OCI-LY1 (cell line): ENCODE results near the gene AK5.

Source experiments
- H2AFZ ChIP-seq: fragments of 200-600 bp; sonication (generic), shearing (Covaris generic); 2 replicates; pipeline ENCODE4 v1.6.0; 2014; ENCODE audit warnings: antibody characterized with exemption, mild to moderate bottlenecking, low read length
- H3F3A ChIP-seq: fragments of 200-600 bp; sonication (generic), shearing (Covaris generic); 2 replicates; pipeline ENCODE4 v1.6.0; 2014; ENCODE audit warnings: mild to moderate bottlenecking, antibody characterized with exemption, low read length, moderate library complexity; ENCODE audit not compliant: insufficient read depth
- H3K27ac ChIP-seq: fragments of 200-600 bp; sonication (generic); 2 replicates; pipeline ENCODE4 v1.5.1; 2014; ENCODE audit warnings: low read length, mixed run types, mild to moderate bottlenecking, low read depth; ENCODE audit not compliant: poor library complexity, severe bottlenecking
- H3K27me3 ChIP-seq: fragments of 200-600 bp; sonication (generic); 2 replicates; pipeline ENCODE4 v1.6.0; 2014; ENCODE audit warnings: antibody characterized with exemption, mild to moderate bottlenecking, low read length, moderate library complexity; ENCODE audit not compliant: insufficient read depth
- H3K36me3 ChIP-seq: fragments of 200-600 bp; sonication (generic); 2 replicates; pipeline ENCODE4 v1.6.1; 2014; ENCODE audit warnings: mild to moderate bottlenecking, antibody characterized with exemption, low read length, moderate library complexity, mixed read lengths; ENCODE audit not compliant: insufficient read depth
- H3K4me1 ChIP-seq: fragments of 200-600 bp; sonication (generic); 2 replicates; pipeline ENCODE4 v1.5.1; 2014; ENCODE audit warnings: mild to moderate bottlenecking, low read length, moderate library complexity; ENCODE audit not compliant: insufficient read depth, severe bottlenecking
- H3K4me2 ChIP-seq: fragments of 200-600 bp; sonication (generic), shearing (Covaris generic); 2 replicates; pipeline ENCODE4 v1.6.1; 2014; ENCODE audit warnings: low read length
- H3K4me3 ChIP-seq: fragments of 200-600 bp; sonication (generic); 2 replicates; pipeline ENCODE4 v1.5.1; 2014; ENCODE audit warnings: low read length, low read depth, mild to moderate bottlenecking, mixed read lengths; ENCODE audit not compliant: poor library complexity, severe bottlenecking
- H3K79me2 ChIP-seq: fragments of 200-600 bp; shearing (Covaris generic); 2 replicates; pipeline ENCODE4 v1.6.1; 2016; ENCODE audit warnings: mixed run types, low read length, mixed read lengths; ENCODE audit not compliant: insufficient read depth
- H3K9ac ChIP-seq: fragments of 200-600 bp; sonication (generic), shearing (Covaris generic); 2 replicates; pipeline ENCODE4 v1.6.1; 2014; ENCODE audit warnings: mild to moderate bottlenecking, low read length, mixed read lengths
- H3K9me2 ChIP-seq: fragments of 200-600 bp; sonication (generic), shearing (Covaris generic); 2 replicates; pipeline ENCODE4 v1.6.1; 2014; ENCODE audit warnings: low read depth, mild to moderate bottlenecking, low read length, mixed read lengths
- H3K9me3 ChIP-seq: fragments of 200-600 bp; shearing (Covaris generic); 2 replicates; pipeline ENCODE4 v1.6.1; 2014; ENCODE audit warnings: low read length, mixed read lengths
- H4K20me1 ChIP-seq: fragments of 200-600 bp; sonication (generic), shearing (Covaris generic); 2 replicates; pipeline ENCODE4 v1.6.0; 2016; ENCODE audit warnings: mild to moderate bottlenecking, low read length; ENCODE audit not compliant: insufficient read depth
- CTCF ChIP-seq: fragments of 200-600 bp; sonication (generic), shearing (Covaris generic); IDR thresholded peaks from 2 replicates; pipeline ENCODE4 v1.5.1; 2017; ENCODE audit warnings: mild to moderate bottlenecking, antibody characterized with exemption, low read length, moderate library complexity, mixed read lengths
- EZH2 ChIP-seq: fragments of 200-600 bp; sonication (generic), shearing (Covaris generic); IDR thresholded peaks from 2 replicates; pipeline ENCODE4 v1.8.0; 2017; ENCODE audit warnings: borderline replicate concordance, mixed run types, mild to moderate bottlenecking, antibody characterized with exemption, low read length, moderate library complexity, mixed read lengths

AK5 gene

GRCh38 chr1:77468949-77469710 lies 187.3 kb downstream of the AK5 start:
- Histone ChIP-seq H3K27me3 (no peaks in the 10 kb centered on the region; the same call in 1 of the 2 replicates), H2AFZ (no peak overlapping the region), H3K9ac (no peak overlapping the region), H3K4me3 (no peak overlapping the region), H3K4me1 (no peaks in the 10 kb centered on the region), H3K4me2 (no peak overlapping the region), H4K20me1 (no peaks in the 10 kb centered on the region), H3K27ac (no peak overlapping the region), H3F3A (no peaks in the 10 kb centered on the region), H3K36me3 (no peaks in the 10 kb centered on the region), H3K9me3 (no peaks in the 10 kb centered on the region), H3K79me2 (no peaks in the 10 kb centered on the region), H3K9me2 (no peaks in the 10 kb centered on the region)
- TF ChIP-seq EZH2 (no peak), CTCF (no peak)

- Histone ChIP-seq H3F3A (no peaks in the 10 kb centered on the region), H3K79me2 (no peaks in the 10 kb centered on the region), H3K9me2 (no peaks in the 10 kb centered on the region), H3K36me3 (no peaks in the 10 kb centered on the region), H4K20me1 (no peaks in the 10 kb centered on the region), H3K9ac (no peak overlapping the region), H3K4me1 (no peaks in the 10 kb centered on the region), H3K27me3 (no peaks in the 10 kb centered on the region), H3K4me2 (no peak overlapping the region), H3K27ac (no peak overlapping the region), H3K4me3 (no peak overlapping the region), H2AFZ (no peak overlapping the region), H3K9me3 (no peaks in the 10 kb centered on the region)
- TF ChIP-seq EZH2 (no peak), CTCF (no peak)
Observed at GRCh38 chr1:77471691-77472090, 189.9 kb downstream of the AK5 start.

DNA sequence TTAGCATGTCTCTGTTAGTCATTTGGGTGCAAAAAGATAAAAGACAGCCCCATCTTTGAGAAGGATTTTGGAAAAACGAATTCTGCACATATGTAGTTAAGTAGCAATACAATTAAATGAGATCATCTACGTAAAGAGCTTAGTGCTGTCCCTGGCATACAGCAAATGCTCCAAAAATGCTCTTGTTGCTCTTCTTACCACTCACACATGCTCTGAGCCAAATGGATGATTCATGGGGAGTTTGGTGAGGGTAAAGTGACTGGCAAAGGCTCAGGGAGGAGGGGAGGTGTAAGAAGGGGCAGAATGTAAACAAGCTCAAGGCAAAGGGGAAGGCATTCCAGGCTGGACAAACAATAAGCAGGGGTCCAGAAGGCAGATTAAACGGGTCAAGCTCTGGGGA lies 191.9 kb downstream of the AK5 start:
- Histone ChIP-seq H3K9me2 (no peaks in the 10 kb centered on the region), H3K9ac (no peak overlapping the region), H3K4me3 (no peak overlapping the region), H3K9me3 (no peaks in the 10 kb centered on the region), H4K20me1 (no peaks in the 10 kb centered on the region), H3K4me2 (no peak overlapping the region), H3K79me2 (no peaks in the 10 kb centered on the region), H2AFZ (no peak overlapping the region), H3K27ac (no peak overlapping the region), H3K27me3 (no peaks in the 10 kb centered on the region), H3F3A (no peaks in the 10 kb centered on the region), H3K4me1 (no peaks in the 10 kb centered on the region), H3K36me3 (no peaks in the 10 kb centered on the region)
- TF ChIP-seq CTCF, result no peak
- TF ChIP-seq EZH2, result no peak
